Stimulated activated CD8-positive, alpha-beta memory T cell treated with anti-CD3 and anti-CD28 coated beads, Interleukin-7, amount 100 ng/mL, for 1 hour (primary cell): ENCODE data around the gene ZNF367.
"Not testable (repeated sequence)": the region's sequence is repeated elsewhere in the genome, so short reads cannot be mapped to it uniquely, and the experiment has no call there.

Source experiments
- DNase-seq, 2 donors: peaks; one replicate each; pipeline ENCODE4 v3.0.0-alpha.2; 2020; ENCODE audit warnings: low read depth in 2 of 2

The ZNF367 gene

DNA sequence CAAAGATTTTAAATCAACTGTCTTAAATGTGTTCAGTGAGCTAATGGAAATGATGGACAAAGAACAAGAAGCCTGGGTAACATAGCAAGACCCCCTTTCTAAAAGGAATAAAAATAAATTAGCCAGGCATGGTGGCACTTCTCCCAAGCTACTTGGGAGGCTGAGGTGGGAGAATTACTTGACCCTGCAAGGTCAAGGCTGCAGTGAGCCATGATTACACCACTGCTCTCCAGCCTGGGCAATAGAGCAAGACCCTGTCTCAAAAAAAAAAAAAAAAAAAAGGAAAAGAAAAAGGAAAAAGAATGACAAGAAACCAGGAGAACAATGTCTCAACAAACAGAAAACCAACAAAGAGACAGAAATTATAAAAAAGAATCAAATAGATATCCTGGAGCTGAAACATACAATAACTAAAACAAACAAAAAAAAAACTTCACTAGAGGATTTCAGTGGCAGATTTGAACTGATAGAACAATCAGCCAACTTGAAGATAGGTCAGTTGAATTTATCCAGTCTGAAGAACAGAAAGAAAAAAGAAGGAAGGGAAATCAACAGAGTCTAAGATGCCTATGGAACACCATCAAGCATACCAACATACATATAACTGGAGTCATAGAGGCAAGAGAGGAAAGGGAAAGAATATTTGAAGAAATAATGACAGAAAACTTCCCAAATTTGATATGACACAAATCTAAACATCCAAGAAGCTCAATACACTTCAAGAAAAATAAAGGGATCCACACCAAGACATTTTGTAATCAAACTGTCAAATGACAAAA lies 17.8 kb downstream of the ZNF367 start:
- DNase-seq, result no peak

DNA sequence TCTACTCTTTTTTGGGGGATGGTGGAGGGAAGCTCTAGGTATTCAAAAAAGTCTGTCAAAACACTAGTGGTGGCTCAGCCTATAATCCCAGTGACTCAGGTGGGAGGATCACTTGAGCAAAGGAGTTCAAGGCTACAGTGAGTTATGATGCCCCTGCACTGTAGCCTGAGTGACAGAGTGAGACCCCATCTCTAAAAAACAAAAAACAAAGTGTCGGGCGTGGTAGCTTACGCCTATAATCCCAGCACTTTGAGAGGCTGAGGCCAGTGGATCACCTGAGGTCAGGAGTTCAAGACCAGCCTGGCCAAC lies 18.9 kb downstream of the ZNF367 start:
- DNase-seq, result no peak

DNA sequence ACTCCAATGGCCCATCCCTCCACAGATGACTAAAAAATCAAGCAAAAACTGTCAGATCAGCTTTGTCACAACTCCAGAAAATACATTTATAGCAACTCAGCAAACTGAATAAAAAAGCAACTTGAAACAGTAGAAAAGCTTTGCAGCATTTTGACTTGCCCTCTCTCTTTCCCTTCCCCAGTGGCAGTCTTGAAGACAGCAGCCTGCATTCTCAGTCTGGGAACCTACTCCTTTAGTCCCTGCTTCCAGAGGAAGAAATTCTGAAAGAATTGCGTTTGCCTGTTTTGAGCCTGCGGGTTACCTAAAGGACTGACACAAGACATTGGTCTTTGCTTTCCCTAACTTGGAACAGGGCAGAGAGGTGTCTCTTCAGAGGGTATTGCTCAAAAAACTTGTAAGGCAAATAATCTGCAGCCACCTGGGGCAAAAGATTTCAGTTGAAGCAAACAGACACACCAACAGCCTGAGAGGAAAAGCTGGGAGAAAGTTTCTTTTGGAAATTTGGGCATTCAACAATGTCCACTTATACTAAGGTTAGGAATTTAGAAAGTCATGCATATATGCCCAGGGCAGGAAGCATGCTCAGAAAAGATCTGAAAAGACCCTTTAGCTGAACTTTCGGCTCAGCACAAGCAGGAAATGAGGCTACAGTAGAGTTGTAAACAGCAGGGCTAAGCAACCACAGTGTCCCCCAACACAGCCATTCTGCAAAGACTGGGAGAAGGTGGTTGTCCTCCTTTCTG lies 19.4 kb downstream of the ZNF367 start:
- no peak for DNase-seq

DNA sequence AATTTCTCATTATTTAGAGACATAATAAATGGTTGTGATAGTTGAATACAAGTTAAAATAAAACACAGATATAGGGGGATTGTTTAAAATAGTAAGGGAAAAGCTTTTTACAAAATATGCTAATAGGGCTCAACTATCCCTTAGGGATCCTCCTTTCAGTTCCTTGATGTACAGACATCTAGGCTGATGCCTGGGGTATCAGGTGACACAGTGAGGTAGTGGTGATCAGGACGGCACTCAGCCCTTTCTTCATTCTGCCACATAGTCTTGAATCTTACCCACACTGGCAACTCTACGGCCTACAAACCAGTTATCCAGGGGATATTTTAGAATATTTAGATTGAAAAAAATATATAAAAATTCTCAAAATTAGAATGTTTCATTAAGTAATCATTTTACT lies 22.2 kb downstream of the ZNF367 start:
- no peak for DNase-seq

DNA sequence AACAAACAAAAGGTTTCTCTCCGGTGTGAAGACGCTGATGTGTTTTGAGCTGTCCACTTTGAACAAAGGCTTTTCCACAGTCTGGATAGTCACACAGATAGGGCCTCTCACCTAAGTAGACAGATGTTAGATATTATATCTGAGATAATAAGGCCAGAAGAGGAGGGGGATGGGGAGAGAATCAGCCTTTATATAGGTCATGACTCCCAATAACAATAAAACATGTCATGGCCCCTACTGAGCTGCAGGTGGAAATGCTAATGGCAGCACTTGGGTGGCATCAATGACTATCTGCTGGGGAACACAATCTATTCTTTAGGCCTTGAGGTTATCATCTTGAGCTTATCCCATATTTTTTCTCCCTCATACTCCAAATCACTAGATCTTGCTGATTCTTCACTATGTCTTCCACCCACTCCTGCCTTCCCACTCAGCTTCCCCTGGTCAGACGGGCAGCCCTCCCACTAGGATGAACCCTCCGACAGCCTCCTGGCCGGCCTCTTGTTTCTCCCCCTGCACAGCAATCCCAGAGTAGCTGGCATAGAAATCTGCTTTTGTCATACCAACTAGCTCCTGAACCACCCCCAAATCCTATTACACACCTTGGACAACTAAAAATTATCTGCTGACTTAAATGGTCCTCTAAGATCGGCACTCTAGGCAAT lies 23.2 kb downstream of the ZNF367 start:
- DNase-seq, result no peak

DNA sequence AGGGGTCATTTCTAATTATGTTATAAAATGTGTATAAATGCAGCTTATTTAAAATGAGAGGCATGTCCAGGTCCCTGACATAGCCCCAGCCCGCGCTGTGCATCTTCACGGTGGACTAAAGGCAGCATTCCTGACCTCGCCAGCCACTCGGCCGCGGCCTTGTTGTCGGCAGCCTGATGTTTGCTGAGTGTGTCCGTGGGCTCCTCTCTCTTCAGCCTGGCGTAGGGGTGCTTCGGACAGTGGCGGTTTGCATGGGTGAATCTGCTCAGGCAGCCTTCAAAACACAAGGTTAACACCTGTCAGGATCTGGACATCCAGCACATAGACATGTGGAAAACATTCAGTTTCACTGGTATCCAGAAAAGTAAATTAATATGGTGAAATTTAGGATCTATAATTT lies 25.9 kb downstream of the ZNF367 start:
- no peak for DNase-seq

DNA sequence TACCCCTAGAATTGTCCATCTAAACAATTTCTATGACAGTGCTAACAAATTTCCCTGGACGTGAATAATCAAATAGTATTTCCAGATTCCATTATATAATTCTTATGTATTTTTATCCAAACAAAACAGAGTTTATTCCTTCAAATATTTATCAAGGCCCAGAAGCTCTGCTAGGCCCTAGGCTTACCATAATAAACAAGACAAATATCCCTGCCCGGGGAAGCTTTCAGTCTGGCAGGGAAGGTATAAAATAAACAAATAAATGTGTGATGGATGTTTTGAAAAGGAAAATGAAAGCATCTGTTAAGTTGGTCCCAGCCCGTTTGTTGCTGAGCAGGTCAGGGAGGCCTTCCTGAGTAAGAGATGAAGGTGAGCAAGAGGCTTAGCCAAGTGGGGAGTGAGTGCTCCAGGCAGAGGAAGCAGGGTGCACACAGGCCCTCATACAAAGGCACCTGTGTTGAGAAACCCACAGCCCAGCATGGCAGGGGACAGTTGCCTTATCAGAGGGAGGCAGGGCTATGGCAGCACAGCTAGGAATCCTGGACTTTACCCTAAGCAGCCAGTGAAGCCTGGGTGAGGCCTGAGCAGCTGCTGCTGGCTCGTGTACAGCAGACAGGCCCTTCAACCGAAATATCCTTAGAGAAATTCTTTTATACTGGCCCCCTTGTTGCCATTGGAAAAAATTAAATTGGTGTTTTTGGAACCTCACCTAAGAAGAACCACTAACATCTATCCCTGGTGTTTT lies 27.0 kb downstream of the ZNF367 start:
- DNase-seq, result no peak

DNA sequence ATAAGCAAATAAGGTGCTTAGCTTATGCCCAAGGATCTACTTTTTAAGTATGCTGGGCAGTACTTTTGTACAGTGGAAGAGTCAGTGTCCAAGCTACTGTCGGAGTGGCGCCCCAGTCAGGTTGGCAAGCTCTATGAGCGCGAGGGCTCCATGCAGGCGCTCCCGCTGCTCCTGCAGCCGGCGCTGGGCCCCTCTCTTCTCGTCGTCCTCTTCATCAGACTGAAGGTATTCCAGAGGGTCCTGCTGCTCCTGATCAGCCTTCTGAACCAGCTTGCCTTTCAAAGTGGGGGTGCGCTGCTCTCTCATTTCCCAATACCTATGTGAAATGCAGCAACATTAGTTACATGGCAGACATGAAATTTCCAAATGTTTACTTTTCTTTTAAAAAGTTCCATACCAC lies 30.0 kb downstream of the ZNF367 start:
- no peak for DNase-seq

DNA sequence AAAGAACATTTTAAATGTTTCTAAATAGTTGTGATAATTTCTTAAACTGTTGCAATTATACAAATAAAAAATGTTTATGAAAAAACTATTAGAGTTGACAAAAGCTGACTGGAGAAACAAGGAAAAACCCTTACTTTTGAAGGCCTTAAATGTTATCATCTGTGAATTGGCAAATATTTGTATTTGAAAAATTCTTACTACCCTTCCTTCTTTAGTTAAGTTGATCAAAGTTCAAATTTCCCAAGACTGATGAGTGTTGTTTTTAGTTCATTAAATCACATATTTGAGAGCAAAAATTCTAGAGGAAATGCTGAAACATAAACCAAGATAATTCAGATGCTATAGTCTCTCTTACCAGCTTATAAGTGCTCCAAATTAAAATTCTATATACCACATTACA lies 32.0 kb downstream of the ZNF367 start:
- no peak for DNase-seq

DNA sequence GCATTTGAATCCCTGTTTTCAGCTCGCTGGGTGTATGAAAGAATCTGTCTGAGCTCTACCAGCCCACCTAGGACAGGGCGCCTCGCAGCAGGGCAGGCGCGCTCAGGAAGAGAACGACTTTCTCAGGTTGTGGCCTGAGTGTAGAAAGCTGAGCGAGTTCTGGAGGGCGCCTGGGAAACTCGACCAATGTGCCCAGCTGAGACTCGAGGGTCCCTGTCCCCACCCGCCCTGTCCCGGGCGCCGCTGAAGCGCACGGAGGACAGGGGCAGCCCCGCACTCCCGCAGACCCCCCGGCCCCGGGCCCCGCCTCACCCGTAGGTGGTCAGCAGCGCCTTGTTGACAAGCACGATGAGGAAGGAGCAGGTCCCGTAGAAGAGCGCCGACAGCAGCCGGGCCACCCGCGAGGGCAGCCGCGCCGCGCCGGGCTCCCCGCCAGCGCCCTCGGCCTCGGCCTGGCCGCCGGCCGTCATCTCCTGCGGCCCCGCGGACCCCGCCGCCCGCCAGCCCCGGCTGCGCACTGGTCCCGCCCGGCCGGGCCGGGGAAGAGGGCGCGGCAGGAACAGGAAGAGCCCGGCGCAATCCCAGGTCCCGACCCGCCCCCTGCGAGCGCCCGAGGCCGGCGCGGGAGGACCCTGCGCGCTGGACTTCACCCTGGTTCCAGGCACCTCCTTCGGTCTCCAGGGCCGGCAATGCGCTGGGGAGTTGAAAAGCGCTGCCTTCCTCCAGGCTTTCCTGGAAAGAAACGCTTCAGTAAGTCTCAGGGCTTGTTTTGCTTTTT lies 34.8 kb downstream of the ZNF367 start, which contains the start of gene SLC35D2:
SLC35D2 (minus strand) TSS at position 547 of the 778 bp plus-strand sequence; CDS start at position 470, 77 bp downstream.
- no peak for DNase-seq

DNA sequence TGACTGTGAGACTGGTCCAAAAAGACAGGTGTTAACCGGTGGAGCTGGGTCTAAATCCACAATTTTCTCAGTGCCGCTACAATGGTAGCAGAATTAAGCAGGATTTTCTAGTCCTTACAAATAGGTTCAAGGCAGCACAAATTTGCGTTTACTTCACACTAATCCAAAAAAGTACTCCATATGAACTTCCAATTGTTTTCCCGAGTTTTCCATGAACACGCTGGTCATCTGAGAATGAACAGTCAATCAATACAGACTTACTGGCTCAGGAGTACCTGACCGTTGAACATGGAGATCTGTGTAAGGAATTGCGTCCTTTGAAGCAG lies 35.4 kb downstream of the ZNF367 start:
- DNase-seq, result no peak

DNA sequence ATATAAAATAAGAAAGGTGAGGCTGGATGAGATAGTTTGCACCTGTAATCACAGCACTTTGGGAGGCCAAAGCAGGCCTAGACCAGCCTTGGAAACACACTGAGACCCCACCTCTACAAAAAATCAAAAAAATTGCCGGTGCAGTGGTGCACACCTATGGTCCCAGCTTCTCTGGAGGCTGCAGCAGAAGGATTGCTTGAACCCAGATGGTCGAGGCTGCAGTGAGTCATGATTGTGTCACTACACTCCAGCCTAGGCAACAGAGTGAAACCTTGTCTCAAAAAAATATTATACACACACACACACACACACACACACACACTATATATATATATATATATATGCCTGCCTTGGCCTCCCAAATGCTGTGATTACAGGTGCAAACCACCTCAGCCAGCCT lies 36.0 kb downstream of the ZNF367 start:
- DNase-seq, result no peak

DNA sequence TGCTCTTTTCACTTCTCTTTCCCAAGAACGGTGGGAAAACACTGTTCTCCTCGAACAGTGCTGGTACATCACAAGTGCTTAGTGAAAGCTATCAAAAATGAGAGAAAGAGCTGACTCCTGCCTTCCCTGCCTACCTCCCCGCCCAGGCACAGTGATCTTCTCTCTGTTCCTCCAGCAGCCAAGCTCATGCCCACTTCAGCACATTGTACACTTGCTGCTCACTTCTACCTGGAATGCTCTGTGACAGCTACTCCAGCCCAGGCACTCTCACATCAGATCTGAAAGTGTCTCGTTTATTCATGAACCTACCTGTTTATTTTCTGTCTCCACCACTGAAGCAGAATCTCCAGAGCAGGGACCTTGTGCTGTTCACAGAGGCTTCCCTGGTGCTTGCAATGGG lies 36.5 kb downstream of the ZNF367 start:
- no peak for DNase-seq

DNA sequence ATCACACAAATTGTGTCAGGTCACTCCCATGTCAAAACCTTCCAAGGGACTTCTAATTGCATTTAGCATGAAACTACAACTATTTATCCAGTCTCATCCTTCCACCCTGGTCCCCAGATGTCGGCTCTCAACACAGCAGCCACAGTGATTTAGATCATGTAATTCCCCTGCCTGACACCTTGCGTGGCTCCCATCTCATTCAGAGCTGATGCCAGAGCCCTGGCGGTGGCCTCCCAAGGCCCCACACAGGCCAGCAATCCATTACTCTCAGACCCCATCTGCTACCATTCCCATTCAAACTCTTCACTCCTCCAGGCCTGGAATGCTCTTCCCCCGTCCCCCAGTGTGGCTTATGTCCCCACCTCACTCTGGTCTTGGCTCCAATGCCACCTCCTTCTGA lies 37.0 kb downstream of the ZNF367 start:
- DNase-seq, result no peak

DNA sequence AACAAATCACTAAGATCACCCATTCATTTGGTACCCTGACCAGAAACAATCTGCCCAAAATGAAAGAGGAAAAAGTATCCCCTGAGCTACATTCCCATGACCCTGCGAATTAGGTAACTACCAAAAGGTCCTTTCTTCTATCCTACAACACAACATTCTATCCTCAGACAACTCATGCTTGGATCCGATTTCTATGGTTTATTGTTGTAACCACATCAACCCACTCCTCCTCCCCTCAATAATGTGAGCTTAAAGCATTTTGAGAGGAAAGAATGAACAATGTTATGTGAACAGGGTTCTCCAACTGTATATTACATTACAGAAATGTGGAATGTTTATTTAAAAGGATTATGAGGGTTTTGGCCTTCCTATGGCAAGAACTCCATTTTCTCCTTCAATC lies 38.7 kb downstream of the ZNF367 start:
- no peak for DNase-seq

DNA sequence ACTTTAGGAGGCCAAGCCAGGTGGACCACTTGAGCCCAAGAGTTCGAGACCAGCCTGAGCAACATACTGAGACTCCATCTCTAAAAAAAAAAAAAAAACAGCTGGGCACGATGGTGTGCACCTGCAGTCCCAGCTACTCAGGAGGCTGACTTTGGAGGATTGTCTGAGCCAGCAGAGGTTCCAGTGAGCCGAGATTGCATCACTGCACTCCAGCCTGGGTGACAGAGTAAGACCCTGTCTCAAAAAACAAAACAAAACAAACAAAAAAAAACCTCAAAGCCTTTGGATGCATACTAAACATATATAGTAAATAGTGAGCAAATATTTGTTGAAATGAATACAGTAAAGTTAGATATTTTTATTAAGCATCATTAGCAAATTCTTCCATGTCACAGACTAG lies 40.0 kb downstream of the ZNF367 start:
- DNase-seq, result no peak

DNA sequence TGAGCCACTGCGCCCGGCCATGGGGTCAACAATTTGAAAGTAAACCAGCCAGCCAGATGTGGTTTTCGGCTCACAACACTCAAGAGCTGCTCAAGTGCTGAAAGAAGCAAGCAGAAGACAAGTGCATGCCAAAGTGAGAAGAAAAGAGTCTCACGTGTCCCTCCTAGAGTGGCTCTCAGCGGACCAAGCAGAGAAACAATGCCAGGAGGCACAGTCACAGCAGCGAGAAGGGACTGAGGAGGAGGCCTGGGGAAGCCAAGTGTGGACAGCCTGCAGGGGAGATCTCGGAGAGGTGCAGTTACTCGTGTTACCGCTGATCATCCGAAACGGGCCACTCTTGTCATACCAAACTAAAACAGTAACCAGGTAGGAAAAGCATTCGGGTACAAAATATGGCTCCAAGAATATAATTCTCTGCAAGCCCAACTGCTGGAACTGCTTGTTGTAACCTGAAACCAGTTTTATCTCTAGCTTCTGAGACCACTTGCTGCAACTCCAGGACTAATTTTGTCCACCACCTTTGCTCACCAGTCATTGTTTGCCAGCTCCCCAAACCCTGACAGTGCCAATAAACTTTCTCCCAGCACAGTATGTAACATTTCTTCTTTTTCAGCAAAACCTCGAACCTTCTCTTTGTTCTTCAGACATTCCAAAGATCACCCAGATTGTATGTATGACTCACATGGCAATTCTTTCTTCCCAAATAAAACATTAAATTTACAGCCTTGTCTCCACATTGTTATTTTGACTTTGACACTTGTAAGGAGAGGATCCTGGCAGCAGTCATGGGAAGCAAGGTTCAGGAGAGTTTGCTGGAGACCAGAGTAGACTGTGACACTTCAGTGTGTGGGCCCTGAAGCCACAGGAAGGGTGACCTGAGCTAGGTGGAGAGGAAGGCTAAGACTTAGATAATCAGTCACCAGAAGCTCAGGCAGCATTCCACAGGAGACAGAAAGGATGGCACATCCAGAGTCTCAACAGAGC lies 41.0 kb downstream of the ZNF367 start:
- no peak for DNase-seq

DNA sequence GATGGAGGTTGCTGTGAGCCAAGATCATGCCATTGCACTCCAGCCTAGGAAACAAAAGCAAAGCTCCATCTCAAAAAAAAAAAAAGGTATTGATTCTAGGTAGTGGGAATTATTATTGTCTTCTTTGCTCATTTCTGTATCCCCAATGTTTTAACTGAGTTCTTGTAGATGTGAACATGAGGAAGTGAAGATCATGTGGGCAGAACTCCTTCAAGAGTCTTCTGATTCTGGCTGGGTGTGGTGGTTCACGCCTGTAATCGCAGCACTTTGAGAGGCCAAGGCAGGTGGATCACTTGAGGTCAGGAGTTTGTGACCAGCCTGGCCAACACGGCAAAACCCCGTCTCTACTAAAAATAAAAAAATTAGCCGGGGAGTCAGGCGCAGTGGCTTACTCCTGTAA lies 42.7 kb downstream of the ZNF367 start:
- not testable (repeated sequence) for DNase-seq

DNA sequence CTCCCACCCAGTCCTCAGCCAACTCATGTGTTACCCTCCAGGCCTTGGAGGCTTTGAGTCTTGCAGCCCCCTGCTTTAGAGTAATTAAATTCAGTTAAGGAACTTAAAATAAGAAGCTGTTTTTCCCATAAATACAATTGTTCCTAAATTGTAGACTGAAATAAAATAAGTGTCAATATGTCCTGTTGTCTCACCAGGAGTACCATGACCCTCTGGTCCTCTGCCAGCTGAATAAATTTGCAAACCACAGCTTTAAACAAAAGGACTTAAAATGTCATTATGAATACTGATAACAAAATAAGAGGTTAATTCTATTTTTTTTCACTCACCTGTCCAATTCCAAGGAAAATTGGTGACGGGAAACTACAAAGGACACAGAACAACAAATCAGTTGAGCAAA lies 50.2 kb downstream of the ZNF367 start:
- DNase-seq, result no peak

DNA sequence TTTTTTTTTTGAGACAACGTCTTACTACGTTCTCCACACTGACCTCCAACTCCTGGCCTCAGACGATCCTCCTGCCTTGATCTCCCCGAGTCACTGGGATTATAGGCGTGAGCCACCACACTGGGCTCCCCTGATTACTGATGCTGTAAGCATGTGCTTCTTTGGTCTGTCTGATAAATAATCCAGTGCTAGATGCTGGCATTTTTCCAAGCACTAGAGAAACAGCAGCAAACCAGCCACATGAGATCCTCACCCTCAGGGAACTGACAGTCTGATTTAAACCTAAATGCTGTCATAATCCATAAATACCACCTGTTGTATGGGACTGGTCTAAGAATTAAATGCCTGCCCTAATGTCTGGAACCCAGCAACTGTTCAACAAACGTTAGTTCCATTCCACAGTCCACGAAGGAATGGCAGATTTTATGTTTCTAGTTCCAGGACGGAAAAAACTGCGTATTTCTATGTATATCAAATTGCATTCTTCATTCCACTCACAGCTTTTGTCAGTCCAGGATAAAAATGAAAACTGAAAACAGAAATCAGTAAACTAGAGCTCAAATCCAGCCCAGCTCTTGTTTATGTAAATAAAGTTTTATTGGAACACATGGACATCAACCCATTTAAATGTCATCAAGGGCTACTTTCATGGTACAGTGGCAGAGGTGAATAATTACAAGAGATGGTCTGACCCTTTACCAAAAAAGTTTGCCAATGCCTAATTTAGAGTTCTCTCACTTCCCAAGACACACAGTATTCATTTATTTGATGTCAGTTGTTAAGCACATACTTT lies 54.8 kb downstream of the ZNF367 start:
- no peak for DNase-seq
